Skin epidermis (tissue), 12 donors: ENCODE results near the gene TRIM29.

ENCODE experiments used
- H3K27ac ChIP-seq, 21 experiments: fragments of 200-600 bp; sonication (generic) in 11 of 21; one replicate each; pipeline ENCODE4 v1.5.0; 2020; ENCODE audit warnings: mild to moderate bottlenecking in 3 of 21, inconsistent platforms in 2 of 21, moderate library complexity in 2 of 21
- H3K4me3 ChIP-seq, 7 experiments: fragments of 200-600 bp; sonication (generic) in 2 of 7; one replicate each; pipeline ENCODE4 v1.5.0; 2020; ENCODE audit warnings: inconsistent platforms in 2 of 7, mild to moderate bottlenecking in 2 of 7, moderate library complexity in 1 of 7

Gene TRIM29

GRCh38 chr11:120142441-120143100 lies 4.7 kb upstream of the TRIM29 start:
- H3K27ac ChIP-seq = no peak overlapping the region
- no peak overlapping the region for H3K4me3 ChIP-seq

GRCh38 chr11:120141768-120142423 lies 4.0 kb upstream of the TRIM29 start:
- Histone ChIP-seq H3K27ac (peak overlapping the region in 1 of 21 experiments; percentile 9), H3K4me3 (no peak overlapping the region)

GRCh38 chr11:120141113-120141767 lies 3.3 kb upstream of the TRIM29 start:
- Histone ChIP-seq H3K4me3 (no peak overlapping the region), H3K27ac (peak overlapping the region in 1 of 21 experiments; percentile 9)

- Histone ChIP-seq H3K4me3 (no peak overlapping the region), H3K27ac (peak overlapping the region in 16 of 21 experiments; percentile 2 to 91 (median 76))
These were observed 1.6 kb upstream of the TRIM29 start for GRCh38 chr11:120139316-120140069.

GRCh38 chr11:120137187-120137610 lies 714 bp downstream of the TRIM29 start:
- Histone ChIP-seq H3K27ac (peak overlapping the region; percentile 35 to 92 (median 87)), H3K4me3 (peak overlapping the region; percentile 33 to 60 (median 53))

- Histone ChIP-seq H3K27ac (peak overlapping the region in 20 of 21 experiments; percentile 48 to 92 (median 87)), H3K4me3 (peak overlapping the region; percentile 33 to 60 (median 53))
These were observed 1.6 kb downstream of the TRIM29 start for GRCh38 chr11:120136356-120136755.

- peak overlapping the region; percentile 33 to 60 (median 53) for H3K4me3 ChIP-seq
- peak overlapping the region; percentile 11 to 92 (median 87) for H3K27ac ChIP-seq
These were observed 2.1 kb downstream of the TRIM29 start for GRCh38 chr11:120135838-120136237.

- peak overlapping the region in 19 of 21 experiments; percentile 51 to 92 (median 87) for H3K27ac ChIP-seq
- H3K4me3 ChIP-seq = peak overlapping the region; percentile 33 to 60 (median 53)
These were observed 3.0 kb downstream of the TRIM29 start for GRCh38 chr11:120134931-120135228.

GRCh38 chr11:120134106-120134930 lies 3.6 kb downstream of the TRIM29 start:
- Histone ChIP-seq H3K4me3 (peak overlapping the region; percentile 33 to 60 (median 53)), H3K27ac (peak overlapping the region in 20 of 21 experiments; percentile 25 to 92 (median 86))

- peak overlapping the region in 20 of 21 experiments; percentile 25 to 92 (median 86) for H3K27ac ChIP-seq
- peak overlapping the region; percentile 33 to 60 (median 53) for H3K4me3 ChIP-seq
These were observed 4.5 kb downstream of the TRIM29 start for GRCh38 chr11:120133216-120134105.

- Histone ChIP-seq H3K27ac (peak overlapping the region; percentile 25 to 92 (median 86)), H3K4me3 (peak overlapping the region in 6 of 7 experiments; percentile 33 to 60 (median 50))
These were observed 5.2 kb downstream of the TRIM29 start for GRCh38 chr11:120132645-120133185.

- H3K27ac ChIP-seq = peak overlapping the region; percentile 25 to 92 (median 86)
- peak overlapping the region in 6 of 7 experiments; percentile 33 to 60 (median 50) for H3K4me3 ChIP-seq
These were observed 5.8 kb downstream of the TRIM29 start for GRCh38 chr11:120131941-120132644.

GRCh38 chr11:120130991-120131760 lies 6.7 kb downstream of the TRIM29 start:
- H3K27ac ChIP-seq = peak overlapping the region in 18 of 21 experiments; percentile 31 to 92 (median 88)

GRCh38 chr11:120130176-120130980 lies 7.5 kb downstream of the TRIM29 start:
- peak overlapping the region in 1 of 7 experiments; percentile 0 for H3K4me3 ChIP-seq
- H3K27ac ChIP-seq = peak overlapping the region in 19 of 21 experiments; percentile 22 to 92 (median 84)

More at GRCh38 chr11:120130991-120131760, 6.7 kb downstream of the TRIM29 start:
- H3K4me3 ChIP-seq = peak overlapping the region in 2 of 7 experiments; percentile 0 to 60

GRCh38 chr11:120129570-120129969 lies 8.3 kb downstream of the TRIM29 start:
- H3K27ac ChIP-seq = peak overlapping the region in 20 of 21 experiments; percentile 66 to 92 (median 84)
- peak overlapping the region in 2 of 7 experiments; percentile 0 to 3 for H3K4me3 ChIP-seq
